DND-41 (cell line): Measurements from ENCODE around the gene CD36.

Experiments
- ATAC-seq: fragments of 200-7000 bp; cut with Tn5 transposase; 3 replicates; pipeline ENCODE4 v1.9.1; 2021; ENCODE audit warnings: low read depth; ENCODE audit not compliant: insufficient read depth
- DNase-seq: peaks from one replicate; pipeline ENCODE4 v3.0.0-alpha.2; 2020
- H2AFZ ChIP-seq: 2 replicates; pipeline ENCODE4 v1.6.0; 2012; ENCODE audit warnings: low read depth, low read length
- H3K27ac ChIP-seq: 2 replicates; pipeline ENCODE4 v1.5.1; 2012; ENCODE audit warnings: low read length, inconsistent platforms
- H3K27me3 ChIP-seq: fragments of 200-600 bp; sonication (generic); 2 replicates; pipeline ENCODE4 v1.6.0; 2012; ENCODE audit warnings: low read length, mild to moderate bottlenecking, inconsistent platforms; ENCODE audit not compliant: insufficient read depth, poor library complexity
- H3K36me3 ChIP-seq: 2 replicates; pipeline ENCODE4 v1.5.1; 2012; ENCODE audit warnings: low read length, inconsistent platforms; ENCODE audit not compliant: insufficient read depth
- H3K4me1 ChIP-seq: 2 replicates; pipeline ENCODE4 v1.5.1; 2012; ENCODE audit warnings: mild to moderate bottlenecking, low read length; ENCODE audit not compliant: insufficient read depth
- H3K4me2 ChIP-seq: 2 replicates; pipeline ENCODE4 v1.6.0; 2012; ENCODE audit warnings: mild to moderate bottlenecking, moderate library complexity, low read length, inconsistent platforms; ENCODE audit not compliant: insufficient read depth
- H3K4me3 ChIP-seq, 2 experiments: fragments of 200-600 bp in 1 of 2; shearing (Covaris generic) in 1 of 2; 2 replicates each; pipeline ENCODE4 v1.5.1; 2012 to 2016; ENCODE audit warnings: inconsistent platforms in 2 of 2, low read length in 2 of 2, mild to moderate bottlenecking in 2 of 2, low read depth in 1 of 2, moderate library complexity in 1 of 2
- H3K79me2 ChIP-seq: 2 replicates; pipeline ENCODE4 v1.6.0; 2012; ENCODE audit warnings: low read length, inconsistent platforms; ENCODE audit not compliant: insufficient read depth
- H3K9ac ChIP-seq: 2 replicates; pipeline ENCODE4 v1.6.0; 2012; ENCODE audit warnings: low read depth, mild to moderate bottlenecking, inconsistent platforms, low read length, moderate library complexity
- H3K9me3 ChIP-seq: 2 replicates; pipeline ENCODE4 v1.5.1; 2012; ENCODE audit warnings: low read length, moderate library complexity, mild to moderate bottlenecking, inconsistent platforms; ENCODE audit not compliant: insufficient read depth, severe bottlenecking
- H4K20me1 ChIP-seq: 2 replicates; pipeline ENCODE4 v1.6.0; 2012; ENCODE audit warnings: low read length; ENCODE audit not compliant: insufficient read depth
- CTCF ChIP-seq: IDR thresholded peaks from 2 replicates; pipeline ENCODE4 v1.5.1; 2012; ENCODE audit warnings: borderline replicate concordance, low read length, moderate library complexity, mild to moderate bottlenecking; ENCODE audit not compliant: poor library complexity, severe bottlenecking; ENCODE audit errors: extremely low read depth
- EZH2 ChIP-seq: IDR thresholded peaks from 3 replicates; pipeline ENCODE4 v1.6.1; 2012; ENCODE audit warnings: borderline replicate concordance, low read depth, mild to moderate bottlenecking, moderate library complexity, low read length, inconsistent platforms; ENCODE audit not compliant: severe bottlenecking

The CD36 gene

GRCh38 chr7:80611779-80612178 is 26.7 kb upstream of the CD36 start:
- Histone ChIP-seq H2AFZ (no peak overlapping the region), H3K36me3 (no peaks in the 10 kb centered on the region)

GRCh38 chr7:80612880-80613279 is 25.6 kb upstream of the CD36 start:
- no peak overlapping the region for H3K4me2 ChIP-seq
- TF ChIP-seq CTCF (no peak), EZH2 (no peak)
- no peaks in the 10 kb centered on the region for H3K4me1 ChIP-seq
- no peaks in the 10 kb centered on the region for H3K27me3 ChIP-seq
- ATAC-seq (no peak), DNase-seq (no peak)
- no peak overlapping the region for H2AFZ ChIP-seq
- H3K36me3 ChIP-seq: no peaks in the 10 kb centered on the region
- H3K9me3 ChIP-seq: no peaks in the 10 kb centered on the region
- H3K9ac ChIP-seq: no peak overlapping the region
- H3K27ac ChIP-seq: no peak overlapping the region
- H3K4me3 ChIP-seq: no peak overlapping the region
- no peaks in the 10 kb centered on the region for H3K79me2 ChIP-seq
- H4K20me1 ChIP-seq: no peaks in the 10 kb centered on the region

More at GRCh38 chr7:80611779-80612178, 26.7 kb upstream of the CD36 start:
- Histone ChIP-seq H3K79me2 (no peaks in the 10 kb centered on the region), H3K27ac (no peak overlapping the region), H4K20me1 (no peaks in the 10 kb centered on the region), H3K9ac (no peak overlapping the region), H3K4me1 (no peaks in the 10 kb centered on the region), H3K4me3 (no peak overlapping the region), H3K4me2 (no peak overlapping the region), H3K9me3 (no peaks in the 10 kb centered on the region), H3K27me3 (no peaks in the 10 kb centered on the region)
- TF ChIP-seq EZH2 (no peak), CTCF (no peak)
- no peak for ATAC-seq
- DNase-seq: no peak

GRCh38 chr7:80613519-80613918 is 24.9 kb upstream of the CD36 start:
- no peak overlapping the region for H3K4me2 ChIP-seq
- no peaks in the 10 kb centered on the region for H4K20me1 ChIP-seq
- H3K27ac ChIP-seq: no peak overlapping the region
- TF ChIP-seq CTCF (no peak), EZH2 (no peak)
- DNase-seq (no peak), ATAC-seq (no peak)
- no peak overlapping the region for H2AFZ ChIP-seq
- no peaks in the 10 kb centered on the region for H3K9me3 ChIP-seq
- H3K36me3 ChIP-seq: no peaks in the 10 kb centered on the region
- no peaks in the 10 kb centered on the region for H3K4me1 ChIP-seq
- H3K79me2 ChIP-seq: no peaks in the 10 kb centered on the region
- H3K27me3 ChIP-seq: no peaks in the 10 kb centered on the region
- H3K4me3 ChIP-seq: no peak overlapping the region
- H3K9ac ChIP-seq: no peak overlapping the region

- H3K9ac ChIP-seq: no peak overlapping the region
- no peaks in the 10 kb centered on the region for H3K79me2 ChIP-seq
- H4K20me1 ChIP-seq: no peaks in the 10 kb centered on the region
- no peak for ATAC-seq
- H3K27me3 ChIP-seq: no peaks in the 10 kb centered on the region
- no peak overlapping the region for H3K4me2 ChIP-seq
- H3K27ac ChIP-seq: no peak overlapping the region
- H3K4me3 ChIP-seq: no peak overlapping the region
- H3K4me1 ChIP-seq: no peaks in the 10 kb centered on the region
- DNase-seq: no peak
- no peak for TF ChIP-seq EZH2
- TF ChIP-seq CTCF: no peak
- H3K9me3 ChIP-seq: no peaks in the 10 kb centered on the region
- no peak overlapping the region for H2AFZ ChIP-seq
- H3K36me3 ChIP-seq: no peaks in the 10 kb centered on the region
Observed at GRCh38 chr7:80614851-80615271, 23.6 kb upstream of the CD36 start.
